ENCODE measurements around the gene TMEM220. TPM values are rescaled to one million over a fixed set of nuclear protein-coding genes. Genes with fewer than 3 reads are reported as not detected.

Gene TMEM220
- total RNA-seq, 1 experiment from 2014 or later: 4.0 TPM

DNA sequence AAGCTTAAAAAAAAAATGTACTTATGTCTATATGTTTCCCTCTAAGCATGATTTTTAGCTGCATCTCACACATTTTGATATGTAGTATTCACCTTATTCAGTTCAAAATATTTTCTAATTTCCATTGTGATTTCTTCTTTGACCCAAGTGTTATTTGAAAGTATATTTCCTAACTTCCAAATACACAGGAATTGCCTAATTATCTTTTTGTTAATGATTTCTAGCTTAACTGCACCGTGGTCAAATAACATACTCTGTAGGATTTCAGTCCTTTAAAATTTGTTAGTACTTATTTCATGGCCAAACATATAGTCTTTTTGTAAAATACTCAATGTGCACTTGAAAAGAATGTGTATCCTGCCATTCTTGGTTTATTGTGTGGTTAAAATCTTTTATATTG is 11.3 kb downstream of the TMEM220 start:
- POLR2A ChIA-PET: no interaction called here
- H3K4me3 Mint-ChIP-seq: no peak overlapping the region
- no peaks in the 10 kb centered on the region for H3K4me1 Mint-ChIP-seq
- no peaks in the 10 kb centered on the region for H3K36me3 Mint-ChIP-seq
- H3K9me3 Mint-ChIP-seq: no peaks in the 10 kb centered on the region
- DNase-seq (ENCODE audit: low spot score) (no peak), ATAC-seq (no peak)
- CTCF ChIA-PET: no interaction called here
- H3K27ac Mint-ChIP-seq: no peak overlapping the region
- TF ChIP-seq, protein P1, sequence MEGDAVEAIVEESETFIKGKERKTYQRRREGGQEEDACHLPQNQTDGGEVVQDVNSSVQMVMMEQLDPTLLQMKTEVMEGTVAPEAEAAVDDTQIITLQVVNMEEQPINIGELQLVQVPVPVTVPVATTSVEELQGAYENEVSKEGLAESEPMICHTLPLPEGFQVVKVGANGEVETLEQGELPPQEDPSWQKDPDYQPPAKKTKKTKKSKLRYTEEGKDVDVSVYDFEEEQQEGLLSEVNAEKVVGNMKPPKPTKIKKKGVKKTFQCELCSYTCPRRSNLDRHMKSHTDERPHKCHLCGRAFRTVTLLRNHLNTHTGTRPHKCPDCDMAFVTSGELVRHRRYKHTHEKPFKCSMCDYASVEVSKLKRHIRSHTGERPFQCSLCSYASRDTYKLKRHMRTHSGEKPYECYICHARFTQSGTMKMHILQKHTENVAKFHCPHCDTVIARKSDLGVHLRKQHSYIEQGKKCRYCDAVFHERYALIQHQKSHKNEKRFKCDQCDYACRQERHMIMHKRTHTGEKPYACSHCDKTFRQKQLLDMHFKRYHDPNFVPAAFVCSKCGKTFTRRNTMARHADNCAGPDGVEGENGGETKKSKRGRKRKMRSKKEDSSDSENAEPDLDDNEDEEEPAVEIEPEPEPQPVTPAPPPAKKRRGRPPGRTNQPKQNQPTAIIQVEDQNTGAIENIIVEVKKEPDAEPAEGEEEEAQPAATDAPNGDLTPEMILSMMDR (IDR thresholded peaks at IDR 0.05): no peak
- TF ChIP-seq CREB1 (CRISPR knock-in tag; IDR thresholded peaks at IDR 0.05): no peak
- TF ChIP-seq, protein P2, sequence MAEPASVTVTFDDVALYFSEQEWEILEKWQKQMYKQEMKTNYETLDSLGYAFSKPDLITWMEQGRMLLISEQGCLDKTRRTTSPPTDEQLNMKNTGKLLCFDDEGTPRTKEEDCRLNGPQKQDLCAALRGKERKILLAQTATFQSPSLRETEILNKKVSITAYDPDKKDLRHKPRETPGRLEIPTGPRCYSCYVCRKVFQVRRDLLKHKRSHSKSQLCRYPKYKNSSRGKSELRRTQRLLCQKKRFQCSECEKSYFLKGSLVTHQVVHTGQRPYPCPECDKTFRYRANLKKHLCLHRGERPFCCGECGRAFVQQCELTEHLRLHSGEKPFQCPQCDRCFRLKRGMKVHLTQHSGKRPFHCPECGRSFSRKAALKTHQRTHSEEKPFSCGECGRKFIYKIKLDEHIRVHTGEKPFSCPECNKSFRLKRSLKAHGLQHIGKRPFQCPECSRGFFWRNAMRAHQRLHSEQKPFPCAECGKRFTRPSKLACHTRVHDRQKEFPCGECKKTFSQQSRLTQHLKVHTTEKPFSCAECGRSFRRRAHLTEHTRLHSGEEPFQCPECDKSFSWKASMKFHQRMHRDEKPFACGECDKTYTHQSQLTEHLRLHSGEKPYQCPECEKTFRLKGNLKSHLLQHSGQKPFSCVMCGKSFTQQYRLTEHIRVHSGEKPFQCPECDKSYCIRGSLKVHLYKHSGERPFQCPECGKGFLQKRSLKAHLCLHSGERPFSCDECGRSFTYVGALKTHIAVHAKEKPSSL (CRISPR knock-in tag; conservative IDR thresholded peaks at IDR 0.05): no peak
- TF ChIP-seq, protein P3, sequence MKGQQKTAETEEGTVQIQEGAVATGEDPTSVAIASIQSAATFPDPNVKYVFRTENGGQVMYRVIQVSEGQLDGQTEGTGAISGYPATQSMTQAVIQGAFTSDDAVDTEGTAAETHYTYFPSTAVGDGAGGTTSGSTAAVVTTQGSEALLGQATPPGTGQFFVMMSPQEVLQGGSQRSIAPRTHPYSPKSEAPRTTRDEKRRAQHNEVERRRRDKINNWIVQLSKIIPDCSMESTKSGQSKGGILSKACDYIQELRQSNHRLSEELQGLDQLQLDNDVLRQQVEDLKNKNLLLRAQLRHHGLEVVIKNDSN (CRISPR knock-in tag; IDR thresholded peaks at IDR 0.05): no peak
- TF ChIP-seq, protein P4, sequence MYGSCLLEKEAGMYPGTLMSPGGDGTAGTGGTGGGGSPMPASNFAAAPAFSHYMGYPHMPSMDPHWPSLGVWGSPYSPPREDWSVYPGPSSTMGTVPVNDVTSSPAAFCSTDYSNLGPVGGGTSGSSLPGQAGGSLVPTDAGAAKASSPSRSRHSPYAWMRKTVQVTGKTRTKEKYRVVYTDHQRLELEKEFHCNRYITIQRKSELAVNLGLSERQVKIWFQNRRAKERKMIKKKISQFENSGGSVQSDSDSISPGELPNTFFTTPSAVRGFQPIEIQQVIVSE (CRISPR knock-in tag; IDR thresholded peaks at IDR 0.05; ENCODE audit: borderline replicate concordance): no peak
- no peak for TF ChIP-seq TEAD1 (CRISPR knock-in tag; IDR thresholded peaks at IDR 0.05)
- no peak for TF ChIP-seq SMAD4 (CRISPR knock-in tag; IDR thresholded peaks at IDR 0.05)
- no peak for TF ChIP-seq NR1H2 (CRISPR knock-in tag; IDR thresholded peaks at IDR 0.05)
- TF ChIP-seq, protein P5, sequence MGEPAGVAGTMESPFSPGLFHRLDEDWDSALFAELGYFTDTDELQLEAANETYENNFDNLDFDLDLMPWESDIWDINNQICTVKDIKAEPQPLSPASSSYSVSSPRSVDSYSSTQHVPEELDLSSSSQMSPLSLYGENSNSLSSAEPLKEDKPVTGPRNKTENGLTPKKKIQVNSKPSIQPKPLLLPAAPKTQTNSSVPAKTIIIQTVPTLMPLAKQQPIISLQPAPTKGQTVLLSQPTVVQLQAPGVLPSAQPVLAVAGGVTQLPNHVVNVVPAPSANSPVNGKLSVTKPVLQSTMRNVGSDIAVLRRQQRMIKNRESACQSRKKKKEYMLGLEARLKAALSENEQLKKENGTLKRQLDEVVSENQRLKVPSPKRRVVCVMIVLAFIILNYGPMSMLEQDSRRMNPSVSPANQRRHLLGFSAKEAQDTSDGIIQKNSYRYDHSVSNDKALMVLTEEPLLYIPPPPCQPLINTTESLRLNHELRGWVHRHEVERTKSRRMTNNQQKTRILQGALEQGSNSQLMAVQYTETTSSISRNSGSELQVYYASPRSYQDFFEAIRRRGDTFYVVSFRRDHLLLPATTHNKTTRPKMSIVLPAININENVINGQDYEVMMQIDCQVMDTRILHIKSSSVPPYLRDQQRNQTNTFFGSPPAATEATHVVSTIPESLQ (CRISPR knock-in tag; IDR thresholded peaks at IDR 0.05): no peak
- no peak for TF ChIP-seq ZNF121 (CRISPR knock-in tag; IDR thresholded peaks at IDR 0.05)
- TF ChIP-seq, protein P6, sequence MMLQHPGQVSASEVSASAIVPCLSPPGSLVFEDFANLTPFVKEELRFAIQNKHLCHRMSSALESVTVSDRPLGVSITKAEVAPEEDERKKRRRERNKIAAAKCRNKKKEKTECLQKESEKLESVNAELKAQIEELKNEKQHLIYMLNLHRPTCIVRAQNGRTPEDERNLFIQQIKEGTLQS (CRISPR knock-in tag; conservative IDR thresholded peaks at IDR 0.05): no peak
- TF ChIP-seq PRRX2 (CRISPR knock-in tag; IDR thresholded peaks at IDR 0.05): no peak
- TF ChIP-seq, protein P7, sequence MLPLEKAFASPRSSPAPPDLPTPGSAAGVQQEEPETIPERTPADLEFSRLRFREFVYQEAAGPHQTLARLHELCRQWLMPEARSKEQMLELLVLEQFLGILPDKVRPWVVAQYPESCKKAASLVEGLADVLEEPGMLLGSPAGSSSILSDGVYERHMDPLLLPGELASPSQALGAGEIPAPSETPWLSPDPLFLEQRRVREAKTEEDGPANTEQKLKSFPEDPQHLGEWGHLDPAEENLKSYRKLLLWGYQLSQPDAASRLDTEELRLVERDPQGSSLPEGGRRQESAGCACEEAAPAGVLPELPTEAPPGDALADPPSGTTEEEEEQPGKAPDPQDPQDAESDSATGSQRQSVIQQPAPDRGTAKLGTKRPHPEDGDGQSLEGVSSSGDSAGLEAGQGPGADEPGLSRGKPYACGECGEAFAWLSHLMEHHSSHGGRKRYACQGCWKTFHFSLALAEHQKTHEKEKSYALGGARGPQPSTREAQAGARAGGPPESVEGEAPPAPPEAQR (CRISPR knock-in tag; IDR thresholded peaks at IDR 0.05): no peak
- TF ChIP-seq, protein P8, sequence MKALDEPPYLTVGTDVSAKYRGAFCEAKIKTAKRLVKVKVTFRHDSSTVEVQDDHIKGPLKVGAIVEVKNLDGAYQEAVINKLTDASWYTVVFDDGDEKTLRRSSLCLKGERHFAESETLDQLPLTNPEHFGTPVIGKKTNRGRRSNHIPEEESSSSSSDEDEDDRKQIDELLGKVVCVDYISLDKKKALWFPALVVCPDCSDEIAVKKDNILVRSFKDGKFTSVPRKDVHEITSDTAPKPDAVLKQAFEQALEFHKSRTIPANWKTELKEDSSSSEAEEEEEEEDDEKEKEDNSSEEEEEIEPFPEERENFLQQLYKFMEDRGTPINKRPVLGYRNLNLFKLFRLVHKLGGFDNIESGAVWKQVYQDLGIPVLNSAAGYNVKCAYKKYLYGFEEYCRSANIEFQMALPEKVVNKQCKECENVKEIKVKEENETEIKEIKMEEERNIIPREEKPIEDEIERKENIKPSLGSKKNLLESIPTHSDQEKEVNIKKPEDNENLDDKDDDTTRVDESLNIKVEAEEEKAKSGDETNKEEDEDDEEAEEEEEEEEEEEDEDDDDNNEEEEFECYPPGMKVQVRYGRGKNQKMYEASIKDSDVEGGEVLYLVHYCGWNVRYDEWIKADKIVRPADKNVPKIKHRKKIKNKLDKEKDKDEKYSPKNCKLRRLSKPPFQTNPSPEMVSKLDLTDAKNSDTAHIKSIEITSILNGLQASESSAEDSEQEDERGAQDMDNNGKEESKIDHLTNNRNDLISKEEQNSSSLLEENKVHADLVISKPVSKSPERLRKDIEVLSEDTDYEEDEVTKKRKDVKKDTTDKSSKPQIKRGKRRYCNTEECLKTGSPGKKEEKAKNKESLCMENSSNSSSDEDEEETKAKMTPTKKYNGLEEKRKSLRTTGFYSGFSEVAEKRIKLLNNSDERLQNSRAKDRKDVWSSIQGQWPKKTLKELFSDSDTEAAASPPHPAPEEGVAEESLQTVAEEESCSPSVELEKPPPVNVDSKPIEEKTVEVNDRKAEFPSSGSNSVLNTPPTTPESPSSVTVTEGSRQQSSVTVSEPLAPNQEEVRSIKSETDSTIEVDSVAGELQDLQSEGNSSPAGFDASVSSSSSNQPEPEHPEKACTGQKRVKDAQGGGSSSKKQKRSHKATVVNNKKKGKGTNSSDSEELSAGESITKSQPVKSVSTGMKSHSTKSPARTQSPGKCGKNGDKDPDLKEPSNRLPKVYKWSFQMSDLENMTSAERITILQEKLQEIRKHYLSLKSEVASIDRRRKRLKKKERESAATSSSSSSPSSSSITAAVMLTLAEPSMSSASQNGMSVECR (CRISPR knock-in tag; IDR thresholded peaks at IDR 0.05; ENCODE audit: borderline replicate concordance): no peak
- no peak for TF ChIP-seq FOXJ3 (CRISPR knock-in tag; IDR thresholded peaks at IDR 0.05; ENCODE audit: borderline replicate concordance)
- TF ChIP-seq, protein P9, sequence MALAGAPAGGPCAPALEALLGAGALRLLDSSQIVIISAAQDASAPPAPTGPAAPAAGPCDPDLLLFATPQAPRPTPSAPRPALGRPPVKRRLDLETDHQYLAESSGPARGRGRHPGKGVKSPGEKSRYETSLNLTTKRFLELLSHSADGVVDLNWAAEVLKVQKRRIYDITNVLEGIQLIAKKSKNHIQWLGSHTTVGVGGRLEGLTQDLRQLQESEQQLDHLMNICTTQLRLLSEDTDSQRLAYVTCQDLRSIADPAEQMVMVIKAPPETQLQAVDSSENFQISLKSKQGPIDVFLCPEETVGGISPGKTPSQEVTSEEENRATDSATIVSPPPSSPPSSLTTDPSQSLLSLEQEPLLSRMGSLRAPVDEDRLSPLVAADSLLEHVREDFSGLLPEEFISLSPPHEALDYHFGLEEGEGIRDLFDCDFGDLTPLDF (CRISPR knock-in tag; IDR thresholded peaks at IDR 0.05): no peak
- TF ChIP-seq ELF4 (CRISPR knock-in tag; IDR thresholded peaks at IDR 0.05; ENCODE audit: low read depth): no peak
- TF ChIP-seq, protein P10, sequence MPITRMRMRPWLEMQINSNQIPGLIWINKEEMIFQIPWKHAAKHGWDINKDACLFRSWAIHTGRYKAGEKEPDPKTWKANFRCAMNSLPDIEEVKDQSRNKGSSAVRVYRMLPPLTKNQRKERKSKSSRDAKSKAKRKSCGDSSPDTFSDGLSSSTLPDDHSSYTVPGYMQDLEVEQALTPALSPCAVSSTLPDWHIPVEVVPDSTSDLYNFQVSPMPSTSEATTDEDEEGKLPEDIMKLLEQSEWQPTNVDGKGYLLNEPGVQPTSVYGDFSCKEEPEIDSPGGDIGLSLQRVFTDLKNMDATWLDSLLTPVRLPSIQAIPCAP (CRISPR knock-in tag; IDR thresholded peaks at IDR 0.05): no peak
- TF ChIP-seq NR3C1 (CRISPR knock-in tag; conservative IDR thresholded peaks at IDR 0.05; ENCODE audit: low read depth): no peak
- no peaks in the 10 kb centered on the region for H3K27me3 Mint-ChIP-seq (ENCODE audit: low read depth)
